HepG2 (cell line): ENCODE data around the gene STK32C. TPM values are rescaled to one million over a fixed set of nuclear protein-coding genes. Genes with fewer than 3 reads are reported as not detected.
A peak's percentile ranks its signal among the peaks of the same experiment; 100 is the strongest.

ENCODE experiments used
- ATAC-seq: fragments of 200-7000 bp; cut with Tn5 transposase; 3 replicates; pipeline ENCODE4 v1.9.1; 2020; ENCODE audit warnings: mild to moderate bottlenecking, moderate library complexity
- BruUV-seq: library from RNA; stranded (reverse); fragments of 400-500 nt; replicated peaks from 2 replicates; lab custom pipeline; 2021; lab: Mats Ljungman, UMichigan
- CTCF ChIA-PET: fragments of 300-600 bp; formaldehyde crosslinking; extraction: SDS; loops from one replicate; lab custom pipeline; 2021; ENCODE audit warnings: low total read pairs, inconsistent platforms, low intra/inter-chr PET ratio; lab: Yijun Ruan, JAX
- POLR2A ChIA-PET: fragments of 350-600 bp; sonication (Branson Sonifier 250); formaldehyde crosslinking; loops from one replicate; lab custom pipeline; 2020; ENCODE audit warnings: antibody characterized with exemption, inconsistent platforms; lab: Yijun Ruan, JAX
- DNase-seq: peaks from one replicate; pipeline ENCODE4 v3.0.0-alpha.2; 2015; ENCODE audit warnings: low spot score
- FAIRE-seq: peaks from 3 replicates; lab custom pipeline; 2011; peaks lifted over from hg19 to GRCh38; lab: Jason Lieb, UNC
- H2AFZ ChIP-seq: one replicate; pipeline ENCODE4 v1.6.1; 2011; ENCODE audit warnings: low read length, inconsistent platforms
- H3K27ac ChIP-seq: fragments of 300-600 bp; 3 replicates; pipeline ENCODE4 v1.8.0; 2011; ENCODE audit warnings: mixed run types, mild to moderate bottlenecking, mixed read lengths, low read length, inconsistent platforms; ENCODE audit not compliant: insufficient read depth; ENCODE audit errors: extremely low read length
- H3K27me3 ChIP-seq, 2 experiments: fragments of 200-600 bp in 1 of 2; 2 replicates in 1 of 2; 3 replicates in 1 of 2; pipeline versions ENCODE4 v1.6.0 to v1.8.0; 2011; ENCODE audit warnings: low read length in 2 of 2, mild to moderate bottlenecking in 2 of 2, moderate library complexity in 2 of 2, inconsistent platforms in 1 of 2; ENCODE audit not compliant: insufficient read depth in 2 of 2, control insufficient read depth in 1 of 2
- H3K36me3 ChIP-seq, 2 experiments: fragments of 200-600 bp in 1 of 2; replicated peaks in 1 of 2; 2 replicates in 1 of 2; 3 replicates in 1 of 2; pipeline versions ENCODE4 v1.5.1 to v1.8.0; 2011; ENCODE audit warnings: low read length in 2 of 2, inconsistent platforms in 1 of 2; ENCODE audit not compliant: insufficient read depth in 2 of 2, control insufficient read depth in 1 of 2
- H3K4me1 ChIP-seq: 2 replicates; pipeline ENCODE4 v1.5.1; 2012; ENCODE audit warnings: low read length, inconsistent platforms; ENCODE audit not compliant: insufficient read depth
- H3K4me2 ChIP-seq: 2 replicates; pipeline ENCODE4 v1.6.0; 2011; ENCODE audit warnings: low read depth, low read length, inconsistent platforms
- H3K4me3 ChIP-seq, 3 experiments: fragments of 200-600 bp in 1 of 3; sonication (generic), shearing (Covaris generic) in 1 of 3; replicated peaks in 1 of 3; 2 replicates each; pipeline ENCODE4 v1.5.1; 2011 to 2016; ENCODE audit warnings: low read length in 3 of 3, inconsistent platforms in 2 of 3, low read depth in 2 of 3, mild to moderate bottlenecking in 2 of 3, control low read depth in 1 of 3, mixed read lengths in 1 of 3; ENCODE audit not compliant: insufficient read depth in 1 of 3
- H3K79me2 ChIP-seq: one replicate; pipeline ENCODE4 v1.6.1; 2011; ENCODE audit warnings: low read length, inconsistent platforms; ENCODE audit not compliant: insufficient read depth
- H3K9ac ChIP-seq: 2 replicates; pipeline ENCODE4 v1.6.0; 2011; ENCODE audit warnings: mild to moderate bottlenecking, low read depth, low read length, inconsistent platforms; ENCODE audit not compliant: insufficient read depth
- H3K9me3 ChIP-seq: 2 replicates; pipeline ENCODE4 v1.5.1; 2012; ENCODE audit warnings: mild to moderate bottlenecking, low read length
- H4K20me1 ChIP-seq: 2 replicates; pipeline ENCODE4 v1.6.0; 2011; ENCODE audit warnings: inconsistent platforms, mild to moderate bottlenecking, low read length, moderate library complexity; ENCODE audit not compliant: insufficient read depth
- ELF3 ChIP-seq: IDR thresholded peaks from 2 replicates; pipeline ENCODE4 v1.6.1; 2016; ENCODE audit warnings: missing genetic modification reagents, missing compliant biosample characterization
- FLYWCH1 ChIP-seq: sonication (generic); formaldehyde crosslinking; IDR thresholded peaks from 2 replicates; pipeline ENCODE4 v1.8.1; 2023; ENCODE audit warnings: mild to moderate bottlenecking, missing genetic modification reagents
- HNRNPH1 ChIP-seq: fragments of 200-400 bp; formaldehyde crosslinking; optimal IDR thresholded peaks from 2 replicates; pipeline ENCODE3; 2017; ENCODE audit warnings: mild to moderate bottlenecking, low read depth, low read length
- KLF13 ChIP-seq: sonication (generic); formaldehyde crosslinking; IDR thresholded peaks from 2 replicates; pipeline ENCODE4 v1.4.0; 2020; ENCODE audit warnings: mild to moderate bottlenecking, missing genetic modification reagents
- NR2C2 ChIP-seq: sonication (generic); formaldehyde crosslinking; IDR thresholded peaks from 2 replicates; pipeline ENCODE4 v1.4.0; 2020; ENCODE audit warnings: missing genetic modification reagents, mild to moderate bottlenecking, moderate library complexity, borderline replicate concordance
- POLR2AphosphoS5 ChIP-seq: IDR thresholded peaks from 2 replicates; pipeline ENCODE4 v1.6.1; 2012; ENCODE audit warnings: low read depth, low read length
- RBAK ChIP-seq: sonication (generic); formaldehyde crosslinking; IDR thresholded peaks from 2 replicates; pipeline ENCODE4 v1.5.1; 2020; ENCODE audit warnings: mild to moderate bottlenecking, missing genetic modification reagents
- SIX1 ChIP-seq: sonication (generic); formaldehyde crosslinking; IDR thresholded peaks from 2 replicates; pipeline ENCODE4 v1.4.0; 2020; ENCODE audit warnings: missing genetic modification reagents, borderline replicate concordance
- SNAPC5 ChIP-seq: sonication (generic); formaldehyde crosslinking; IDR thresholded peaks from 2 replicates; pipeline ENCODE4 v1.8.1; 2023; ENCODE audit warnings: mild to moderate bottlenecking, missing genetic modification reagents, borderline replicate concordance
- SP1 ChIP-seq, 2 experiments: fragments of 450-650 bp in 1 of 2; sonication (generic) in 1 of 2; formaldehyde crosslinking in 1 of 2; IDR thresholded peaks; 2 replicates each; pipeline versions ENCODE4 v1.4.0 to v1.6.1; 2016 to 2020; ENCODE audit warnings: missing genetic modification reagents in 1 of 2
- SSRP1 ChIP-seq: IDR thresholded peaks from 2 replicates; pipeline ENCODE4 v1.6.1; 2016; ENCODE audit warnings: control low read depth
- ZNF142 ChIP-seq: sonication (generic); formaldehyde crosslinking; IDR thresholded peaks from 2 replicates; pipeline ENCODE4 v1.4.0; 2020; ENCODE audit warnings: missing genetic modification reagents
- ZNF234 ChIP-seq: sonication (generic); formaldehyde crosslinking; conservative IDR thresholded peaks from 2 replicates; pipeline ENCODE4 v1.5.1; 2020; ENCODE audit warnings: mild to moderate bottlenecking, missing genetic modification reagents
- ZNF276 ChIP-seq: sonication (generic); formaldehyde crosslinking; IDR thresholded peaks from 2 replicates; pipeline ENCODE4 v1.4.0; 2020; ENCODE audit warnings: mild to moderate bottlenecking, low read depth, missing genetic modification reagents
- ZNF337 ChIP-seq: sonication (generic); formaldehyde crosslinking; IDR thresholded peaks from 2 replicates; pipeline ENCODE4 v1.5.1; 2020; ENCODE audit warnings: missing genetic modification reagents, low read depth, mild to moderate bottlenecking, borderline replicate concordance
- ZNF549 ChIP-seq: sonication (generic); formaldehyde crosslinking; IDR thresholded peaks from 2 replicates; pipeline ENCODE4 v1.5.0; 2020; ENCODE audit warnings: missing genetic modification reagents
- WGBS: methylation state at CpG from one replicate; pipeline ENCODE4 v1.1.6; 2017; ENCODE audit warnings: low lambda C conversion rate; 5-methylcytosine and 5-hydroxymethylcytosine counted together
- in situ Hi-C: cut with HindIII; loops from 2 replicates; pipeline ENCODE4 v1.10.0; 2017; ENCODE audit warnings: low pct_unique_long_range_greater_than_20kb; ENCODE audit not compliant: extremely low pct_ligation_motif_present
- intact Hi-C: fragments of 100-400 bp; cut with micrococcal nuclease; formaldehyde crosslinking; loops from one replicate; pipeline ENCODE4 v1.10.0; 2022; ENCODE audit not compliant: unreplicated experiment
- polyA plus RNA-seq, 8 experiments: library from polyadenylated mRNA; depleted of rRNA in 3 of 8; stranded (reverse) in 7 of 8; unstranded in 1 of 8; fragments of >200 nt; fragmentation: Illumina TruSeq in 4 of 8; extraction: Trizol in 4 of 8; gene quantifications; 2 replicates each; pipeline versions ENCODE4 v1.2.1 to v1.2.3, GENCODE V29; 2011 to 2016; ENCODE audit warnings: low read depth in 4 of 8, missing spikeins in 1 of 8, mixed read lengths in 1 of 8; ENCODE audit not compliant: insufficient read depth in 1 of 8
- total RNA-seq, 5 experiments: library from RNA; depleted of rRNA; stranded (reverse); fragments of >200 nt; fragmentation: Illumina TruSeq; extraction: Trizol; gene quantifications; 2 replicates each; pipeline ENCODE4 v1.2.3, GENCODE V29; 2016; ENCODE audit warnings: low read depth in 1 of 5

The STK32C gene
- total and polyA plus RNA-seq, 2 of the 13 experiments (the other 11 are each of a cell fraction or from before 2014, with no cell fraction given), result 10.9 to 19.4 TPM

GRCh38 chr10:132331601-132332432 is 24.1 kb upstream of the STK32C start, which contains the start of gene LRRC27:
LRRC27 (plus strand) TSS chr10:132332193; CDS start chr10:132333525, 1,332 bp downstream.
- peak within 1 kb of the TSS; percentile 79 to 98 (median 89) for H3K4me3 ChIP-seq
- H3K4me1 ChIP-seq, result peaks cover 40% of the 10 kb centered on the region
- ChIA-PET POLR2A (interaction anchor here (1.0 to 1.1 kb wide), 2 partner anchors 9 to 24 kb away, joined by 3 to 4 read pairs; partner anchors contain the start of gene STK32C), CTCF (no interaction called here)
- DNase-seq (peak; percentile 93), FAIRE-seq (no peak), ATAC-seq (peak; percentile 76)
- no peak within 1 kb of the TSS for H2AFZ ChIP-seq
- in situ Hi-C loops (no loop called here), intact Hi-C loops (no loop called here)
- no peaks in the 10 kb centered on the region; a peak in 1 of 5 replicates for H3K27me3 ChIP-seq
- no TSS peak for BruUV-seq
- H3K4me2 ChIP-seq, result peak within 1 kb of the TSS; percentile 92
- peaks cover 32% of the 10 kb centered on the region for H3K79me2 ChIP-seq
- peak within 1 kb of the TSS; percentile 85 for H3K9ac ChIP-seq
- no peaks in the 10 kb centered on the region; the same call in 1 of the 2 replicates for H4K20me1 ChIP-seq
- WGBS, result 2% methylated on average over 64 of the region's 89 CpGs
- peaks cover 0 to 1% of the 10 kb centered on the region in 2 experiments; a peak in 1 of 5 replicates for H3K36me3 ChIP-seq
- H3K9me3 ChIP-seq, result no peaks in the 10 kb centered on the region
- peak within 1 kb of the TSS; percentile 67 for H3K27ac ChIP-seq
- TF ChIP-seq KLF13 (CRISPR knock-in tag) (peak; percentile 94), SIX1 (CRISPR knock-in tag) (no peak), SNAPC5 (no peak), RBAK (CRISPR knock-in tag) (no peak), ELF3 (CRISPR knock-in tag) (peak; percentile 26; the same call in 1 of the 2 replicates), ZNF337 (CRISPR knock-in tag) (no peak), POLR2AphosphoS5 (peak; percentile 76), ZNF549 (CRISPR knock-in tag) (no peak), SSRP1 (no peak), SP1 (IDR thresholded peaks at IDR 0.05) (no peak), SP1 (CRISPR knock-in tag; IDR thresholded peaks at IDR 0.05) (no peak; the same call in 1 of the 2 replicates), FLYWCH1 (CRISPR knock-in tag) (no peak), ZNF234 (CRISPR knock-in tag) (no peak), ZNF142 (no peak), NR2C2 (CRISPR knock-in tag) (peak; percentile 42; the same call in 1 of the 2 replicates), ZNF276 (peak; percentile 84), HNRNPH1 (no peak)
